Measurements from ENCODE around the gene AGPAT3.

- no peak for TF ChIP-seq CTCF (IDR thresholded peaks at IDR 0.05)
- no peak for TF ChIP-seq POLR2A (IDR thresholded peaks at IDR 0.05)
Observed at GRCh38 chr21:43926196-43926595, 61.2 kb downstream of the AGPAT3 start.

Measured in esophagus squamous epithelium (tissue), 4 donors.